ENCODE measurements around the gene GUCD1. TPM values are rescaled to one million over a fixed set of nuclear protein-coding genes. Genes with fewer than 3 reads are reported as not detected.

The GUCD1 gene
- total and polyA plus RNA-seq, 2 of the 13 experiments (the other 11 are each of a cell fraction or from before 2014, with no cell fraction given): 128 to 245 TPM

DNA sequence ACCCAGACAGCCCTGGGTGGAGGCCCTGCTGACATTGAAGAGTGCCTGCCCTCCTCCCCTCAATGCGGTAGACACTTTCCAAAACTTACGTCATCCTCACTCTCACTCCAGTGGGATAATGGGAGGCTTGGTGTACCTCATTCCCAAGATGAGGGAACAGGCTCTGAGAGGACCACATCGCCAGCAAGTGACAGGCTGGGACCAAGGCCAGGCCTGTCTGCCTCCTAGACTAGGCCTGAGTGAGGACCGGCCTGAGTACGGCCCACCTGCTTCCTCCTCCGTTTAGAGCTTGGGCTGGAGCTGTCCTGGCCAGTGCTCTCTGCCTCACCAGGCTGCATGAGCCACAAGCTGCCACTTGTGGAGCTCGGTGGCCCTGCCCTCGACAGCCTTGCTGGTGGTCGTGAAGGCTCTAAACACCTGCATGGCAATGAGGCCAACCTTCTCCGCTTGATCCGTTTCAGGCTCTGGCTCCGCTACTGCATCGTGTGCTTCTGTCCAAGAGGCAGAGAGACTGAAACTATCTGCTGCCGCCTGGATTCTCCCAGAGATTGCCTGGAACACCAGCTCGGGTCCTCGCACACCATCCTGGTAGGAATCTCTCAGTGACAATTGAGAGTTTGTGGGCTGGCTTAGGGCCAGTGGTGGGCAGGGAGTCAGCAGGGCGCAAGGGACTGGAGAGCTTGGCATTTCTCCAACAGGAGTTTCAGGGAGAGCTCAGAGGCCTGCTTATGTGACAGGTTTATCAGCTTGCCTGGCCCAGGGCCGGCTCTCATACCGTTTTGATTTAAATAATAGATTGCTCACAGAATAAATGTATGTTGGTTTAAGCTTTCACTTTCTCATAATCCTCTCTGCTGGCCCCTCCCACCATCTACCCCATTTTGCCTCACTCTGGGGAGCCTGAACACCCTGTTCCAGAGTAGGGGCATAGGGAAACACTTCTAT lies 28.6 kb upstream of the GUCD1 start (continued):
- TF ChIP-seq IKZF5 (CRISPR knock-in tag; IDR thresholded peaks at IDR 0.05) (0 out of 2 replicates have a peak, but pooled peaks have one; percentile 22), ZNF44 (CRISPR knock-in tag; IDR thresholded peaks at IDR 0.05) (no peak), ZFP62 (CRISPR knock-in tag; IDR thresholded peaks at IDR 0.05) (no peak), SNAI1 (CRISPR knock-in tag; IDR thresholded peaks at IDR 0.05; ENCODE audit: borderline replicate concordance) (0 out of 2 replicates have a peak, but pooled peaks have one; percentile 56), KDM5A (IDR thresholded peaks at IDR 0.05; ENCODE audit: borderline replicate concordance, low read length) (peak; percentile 27; the same call in 1 of the 2 replicates), ZNF337 (CRISPR knock-in tag; IDR thresholded peaks at IDR 0.05; ENCODE audit: borderline replicate concordance, low read depth) (peak; percentile 19; the same call in 1 of the 2 replicates), RBFOX2 (IDR thresholded peaks at IDR 0.05; ENCODE audit: low read depth, low read length) (0 out of 2 replicates have a peak, but pooled peaks have one; percentile 23), ERF (CRISPR knock-in tag; IDR thresholded peaks at IDR 0.05) (no peak), SUZ12 (IDR thresholded peaks at IDR 0.05; ENCODE audit: low read depth, low read length) (no peak), JUNB (CRISPR knock-in tag; IDR thresholded peaks at IDR 0.05; ENCODE audit: borderline replicate concordance) (no peak), ZNF296 (CRISPR knock-in tag; conservative IDR thresholded peaks at IDR 0.05) (peak; percentile 84; the same call in 1 of the 2 replicates), BRCA1 (CRISPR knock-in tag; IDR thresholded peaks at IDR 0.05) (no peak), ZBTB39 (CRISPR knock-in tag; IDR thresholded peaks at IDR 0.05) (no peak), ZMAT3 (CRISPR knock-in tag; conservative IDR thresholded peaks at IDR 0.05) (0 out of 2 replicates have a peak, but pooled peaks have one; percentile 56), ZFP36L2 (CRISPR knock-in tag; IDR thresholded peaks at IDR 0.05) (no peak), KAT8 (CRISPR knock-in tag; IDR thresholded peaks at IDR 0.05) (peak; percentile 22; the same call in 1 of the 2 replicates), HINFP (CRISPR knock-in tag; IDR thresholded peaks at IDR 0.05; ENCODE audit: low read depth) (no peak), ZNF766 (CRISPR knock-in tag; IDR thresholded peaks at IDR 0.05; ENCODE audit: borderline replicate concordance) (peak; percentile 34; the same call in 1 of the 2 replicates), KLF15 (CRISPR knock-in tag; IDR thresholded peaks at IDR 0.05; ENCODE audit: borderline replicate concordance) (no peak)
- TF ChIP-seq, protein P1, sequence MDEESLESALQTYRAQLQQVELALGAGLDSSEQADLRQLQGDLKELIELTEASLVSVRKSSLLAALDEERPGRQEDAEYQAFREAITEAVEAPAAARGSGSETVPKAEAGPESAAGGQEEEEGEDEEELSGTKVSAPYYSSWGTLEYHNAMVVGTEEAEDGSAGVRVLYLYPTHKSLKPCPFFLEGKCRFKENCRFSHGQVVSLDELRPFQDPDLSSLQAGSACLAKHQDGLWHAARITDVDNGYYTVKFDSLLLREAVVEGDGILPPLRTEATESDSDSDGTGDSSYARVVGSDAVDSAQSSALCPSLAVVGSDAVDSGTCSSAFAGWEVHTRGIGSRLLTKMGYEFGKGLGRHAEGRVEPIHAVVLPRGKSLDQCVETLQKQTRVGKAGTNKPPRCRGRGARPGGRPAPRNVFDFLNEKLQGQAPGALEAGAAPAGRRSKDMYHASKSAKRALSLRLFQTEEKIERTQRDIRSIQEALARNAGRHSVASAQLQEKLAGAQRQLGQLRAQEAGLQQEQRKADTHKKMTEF (CRISPR knock-in tag; IDR thresholded peaks at IDR 0.05): 0 out of 2 replicates have a peak, but pooled peaks have one; percentile 21
- TF ChIP-seq, protein P2, sequence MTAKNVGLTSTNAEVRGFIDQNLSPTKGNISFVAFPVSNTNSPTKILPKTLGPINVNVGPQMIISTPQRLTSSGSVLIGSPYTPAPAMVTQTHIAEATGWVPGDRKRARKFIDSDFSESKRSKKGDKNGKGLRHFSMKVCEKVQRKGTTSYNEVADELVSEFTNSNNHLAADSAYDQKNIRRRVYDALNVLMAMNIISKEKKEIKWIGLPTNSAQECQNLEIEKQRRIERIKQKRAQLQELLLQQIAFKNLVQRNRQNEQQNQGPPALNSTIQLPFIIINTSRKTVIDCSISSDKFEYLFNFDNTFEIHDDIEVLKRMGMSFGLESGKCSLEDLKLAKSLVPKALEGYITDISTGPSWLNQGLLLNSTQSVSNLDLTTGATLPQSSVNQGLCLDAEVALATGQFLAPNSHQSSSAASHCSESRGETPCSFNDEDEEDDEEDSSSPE (CRISPR knock-in tag; IDR thresholded peaks at IDR 0.05): peak; percentile 28; the same call in 1 of the 2 replicates
